ENCODE results near the gene NME9.

The NME9 gene

DNA sequence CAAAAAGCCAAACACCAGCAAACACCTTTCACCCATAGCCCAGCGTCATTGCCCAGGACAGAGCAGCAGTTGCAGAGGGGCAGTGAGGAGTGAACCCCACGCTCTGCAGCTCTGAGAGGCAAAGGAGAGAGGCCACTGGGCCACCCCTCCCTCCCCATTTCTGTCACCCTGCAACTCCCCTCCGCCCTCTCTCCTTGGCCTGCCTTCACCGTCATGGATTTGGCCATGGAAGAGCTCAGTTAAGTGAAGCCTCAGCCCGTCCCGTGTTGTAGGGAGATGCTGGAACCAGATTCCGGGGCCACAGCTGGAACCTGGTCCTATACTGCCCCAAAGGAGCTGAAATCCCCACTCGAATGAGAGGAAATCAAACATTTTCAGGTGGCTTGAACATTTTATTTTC is 40.7 kb upstream of the NME9 start:
- Histone ChIP-seq H3K9ac (ENCODE audit: low read depth, low read length) (no peak overlapping the region), H3K9me3 (replicated peaks; ENCODE audit: low read length) (no peaks in the 10 kb centered on the region), H3K27me3 (ENCODE audit: control insufficient read depth, insufficient read depth, low read length) (no peaks in the 10 kb centered on the region), H3K4me2 (ENCODE audit: low read length) (no peak overlapping the region), H3K4me1 (ENCODE audit: control insufficient read depth, insufficient read depth, low read length) (peaks cover 8% of the 10 kb centered on the region), H3K36me3 (ENCODE audit: insufficient read depth, low read length) (peaks cover 10% of the 10 kb centered on the region), H3K4me3 (ENCODE audit: low read length) (no peak overlapping the region)

DNA sequence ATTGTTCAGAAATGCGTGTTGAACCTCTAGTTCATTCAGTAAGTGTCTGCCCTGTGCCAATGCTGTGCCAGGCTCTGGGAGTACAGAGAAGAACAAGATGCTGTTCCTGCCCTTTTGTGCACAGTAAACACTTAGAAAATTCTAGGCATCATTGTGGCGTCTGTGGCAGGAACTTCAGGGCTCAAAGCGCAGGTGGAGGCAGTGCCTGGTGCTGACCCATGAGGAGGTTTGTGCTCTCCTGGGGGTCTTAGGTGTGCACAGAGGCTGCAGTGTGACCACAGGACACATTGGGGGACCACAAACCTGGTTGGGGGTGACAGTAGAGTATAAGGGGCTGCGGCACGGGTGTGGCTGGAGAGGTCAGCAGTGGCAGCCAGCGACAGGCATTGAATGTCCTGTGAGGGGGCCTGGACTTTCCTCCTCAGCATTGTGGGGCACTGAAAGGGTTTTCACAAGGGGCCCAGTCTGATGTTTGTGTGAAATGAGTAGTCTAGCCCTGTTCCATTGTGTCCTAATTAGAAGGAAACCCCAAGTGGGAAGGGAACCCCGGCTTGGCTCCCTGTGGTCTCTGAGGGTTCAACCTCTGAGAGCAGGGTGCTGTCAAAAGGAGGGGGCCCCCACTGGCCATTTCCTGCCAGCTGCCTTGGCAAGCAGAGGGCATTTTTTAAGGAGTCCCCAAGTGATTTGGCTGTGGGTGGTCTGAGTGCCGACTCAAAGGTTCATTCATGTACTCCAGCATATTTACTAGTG is 39.7 kb upstream of the NME9 start:
- Histone ChIP-seq H3K9ac (ENCODE audit: low read depth, low read length) (no peak overlapping the region), H3K4me1 (ENCODE audit: control insufficient read depth, insufficient read depth, low read length) (peaks cover 8% of the 10 kb centered on the region), H3K9me3 (replicated peaks; ENCODE audit: low read length) (no peaks in the 10 kb centered on the region), H3K27me3 (ENCODE audit: control insufficient read depth, insufficient read depth, low read length) (no peaks in the 10 kb centered on the region), H3K4me3 (ENCODE audit: low read length) (no peak overlapping the region), H3K36me3 (ENCODE audit: insufficient read depth, low read length) (peaks cover 3% of the 10 kb centered on the region), H3K4me2 (ENCODE audit: low read length) (no peak overlapping the region)

DNA sequence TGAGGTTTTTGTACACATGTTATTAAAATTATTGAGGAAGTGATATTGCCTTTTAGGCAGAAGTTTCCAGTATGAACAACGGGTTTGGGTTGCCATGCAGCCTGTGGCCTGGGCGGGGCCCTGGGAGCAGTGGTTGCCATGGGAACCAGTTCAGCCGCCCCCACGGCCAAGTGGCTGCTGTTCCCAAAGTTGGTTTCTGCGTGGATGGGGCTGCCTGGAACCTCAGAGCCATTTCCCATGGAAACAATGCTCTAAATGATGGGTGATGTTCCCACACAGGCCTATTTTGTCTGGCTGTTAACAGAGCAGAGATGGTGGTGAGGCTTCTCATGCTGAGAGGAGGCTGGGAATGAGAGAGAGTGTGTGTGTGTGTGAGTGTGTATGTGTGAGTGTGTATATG is 38.3 kb upstream of the NME9 start:
- H3K4me3 ChIP-seq (ENCODE audit: low read length) = no peak overlapping the region
- no peaks in the 10 kb centered on the region for H3K27me3 ChIP-seq (ENCODE audit: control insufficient read depth, insufficient read depth, low read length)
- H3K4me2 ChIP-seq (ENCODE audit: low read length) = peak overlapping the region; percentile 21
- H3K9ac ChIP-seq (ENCODE audit: low read depth, low read length) = no peak overlapping the region
- H3K4me1 ChIP-seq (ENCODE audit: control insufficient read depth, insufficient read depth, low read length) = peaks cover 8% of the 10 kb centered on the region
- no peaks in the 10 kb centered on the region for H3K9me3 ChIP-seq (replicated peaks; ENCODE audit: low read length)
- H3K36me3 ChIP-seq (ENCODE audit: insufficient read depth, low read length) = no peaks in the 10 kb centered on the region

- H3K36me3 ChIP-seq (ENCODE audit: insufficient read depth, low read length) = no peaks in the 10 kb centered on the region
- no peak overlapping the region for H3K4me2 ChIP-seq (ENCODE audit: low read length)
- H3K4me3 ChIP-seq (ENCODE audit: low read length) = no peak overlapping the region
- H3K9ac ChIP-seq (ENCODE audit: low read depth, low read length) = no peak overlapping the region
- peaks cover 8% of the 10 kb centered on the region for H3K4me1 ChIP-seq (ENCODE audit: control insufficient read depth, insufficient read depth, low read length)
- no peaks in the 10 kb centered on the region for H3K27me3 ChIP-seq (ENCODE audit: control insufficient read depth, insufficient read depth, low read length)
- H3K9me3 ChIP-seq (replicated peaks; ENCODE audit: low read length) = no peaks in the 10 kb centered on the region
Observed at GRCh38 chr3:138367326-138367850, 37.7 kb upstream of the NME9 start.

- Histone ChIP-seq H3K4me2 (ENCODE audit: low read length) (no peak overlapping the region), H3K27me3 (ENCODE audit: control insufficient read depth, insufficient read depth, low read length) (no peaks in the 10 kb centered on the region), H3K9me3 (replicated peaks; ENCODE audit: low read length) (no peaks in the 10 kb centered on the region), H3K4me1 (ENCODE audit: control insufficient read depth, insufficient read depth, low read length) (peaks cover 8% of the 10 kb centered on the region), H3K9ac (ENCODE audit: low read depth, low read length) (no peak overlapping the region), H3K36me3 (ENCODE audit: insufficient read depth, low read length) (no peaks in the 10 kb centered on the region), H3K4me3 (ENCODE audit: low read length) (no peak overlapping the region)
Observed at GRCh38 chr3:138366006-138366759, 36.5 kb upstream of the NME9 start.

GRCh38 chr3:138365253-138365555 is 35.6 kb upstream of the NME9 start:
- Histone ChIP-seq H3K4me2 (ENCODE audit: low read length) (no peak overlapping the region), H3K9me3 (replicated peaks; ENCODE audit: low read length) (no peaks in the 10 kb centered on the region), H3K4me1 (ENCODE audit: control insufficient read depth, insufficient read depth, low read length) (peaks cover 8% of the 10 kb centered on the region), H3K36me3 (ENCODE audit: insufficient read depth, low read length) (no peaks in the 10 kb centered on the region), H3K27me3 (ENCODE audit: control insufficient read depth, insufficient read depth, low read length) (no peaks in the 10 kb centered on the region), H3K4me3 (ENCODE audit: low read length) (no peak overlapping the region), H3K9ac (ENCODE audit: low read depth, low read length) (no peak overlapping the region)

DNA sequence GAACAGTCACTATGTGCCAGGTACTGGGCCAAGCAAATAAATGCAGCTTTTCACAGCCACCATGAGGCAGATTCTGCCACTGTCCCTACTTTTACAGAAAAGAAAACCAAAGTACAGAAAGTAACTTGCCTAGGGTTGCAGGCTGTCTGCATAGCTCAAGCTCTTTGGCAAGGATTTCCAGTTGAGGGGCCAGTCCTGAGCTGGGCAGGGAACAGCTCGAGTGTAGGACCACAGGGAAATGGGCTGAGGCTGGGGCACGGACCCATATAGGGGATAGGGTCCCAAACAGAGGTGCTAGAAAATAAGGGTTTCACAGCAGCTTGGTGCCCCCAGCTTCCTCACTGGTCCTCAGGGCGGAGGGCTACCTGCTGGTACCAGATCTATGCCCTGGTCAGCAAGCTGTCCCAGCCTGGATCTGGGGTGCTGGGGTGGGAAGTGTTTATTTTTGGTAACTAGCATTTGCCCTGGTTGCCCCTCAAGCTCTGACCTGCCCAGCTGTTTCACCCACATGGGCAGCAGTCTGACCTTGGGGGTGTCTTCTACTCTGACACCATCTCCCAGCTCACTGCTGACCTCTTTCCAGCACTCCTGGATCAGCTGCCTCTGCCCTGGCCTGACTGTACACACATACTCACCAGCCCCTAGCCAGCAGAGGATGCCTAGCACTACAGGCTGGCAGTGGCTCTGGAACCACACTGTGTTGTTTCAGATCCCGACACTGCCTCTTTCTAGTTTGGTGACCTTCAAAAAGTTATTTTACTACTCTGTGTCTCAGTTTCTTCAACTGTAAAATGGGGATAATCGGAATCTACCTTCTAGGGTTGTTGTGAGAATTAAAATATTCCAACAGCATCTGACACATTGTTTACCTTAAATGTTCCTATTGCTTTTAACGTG is 35.0 kb upstream of the NME9 start:
- Histone ChIP-seq H3K4me2 (ENCODE audit: low read length) (no peak overlapping the region), H3K36me3 (ENCODE audit: insufficient read depth, low read length) (no peaks in the 10 kb centered on the region), H3K9me3 (replicated peaks; ENCODE audit: low read length) (no peaks in the 10 kb centered on the region), H3K27me3 (ENCODE audit: control insufficient read depth, insufficient read depth, low read length) (no peaks in the 10 kb centered on the region), H3K9ac (ENCODE audit: low read depth, low read length) (no peak overlapping the region), H3K4me3 (ENCODE audit: low read length) (no peak overlapping the region), H3K4me1 (ENCODE audit: control insufficient read depth, insufficient read depth, low read length) (peaks cover 9% of the 10 kb centered on the region)

- H3K9me3 ChIP-seq (replicated peaks; ENCODE audit: low read length) = no peaks in the 10 kb centered on the region
- H3K36me3 ChIP-seq (ENCODE audit: insufficient read depth, low read length) = no peaks in the 10 kb centered on the region
- H3K27me3 ChIP-seq (ENCODE audit: control insufficient read depth, insufficient read depth, low read length) = no peaks in the 10 kb centered on the region
- no peak overlapping the region for H3K4me2 ChIP-seq (ENCODE audit: low read length)
- no peak overlapping the region for H3K4me3 ChIP-seq (ENCODE audit: low read length)
- H3K4me1 ChIP-seq (ENCODE audit: control insufficient read depth, insufficient read depth, low read length) = peaks cover 14% of the 10 kb centered on the region
- no peak overlapping the region for H3K9ac ChIP-seq (ENCODE audit: low read depth, low read length)
Observed at GRCh38 chr3:138363322-138363721, 33.7 kb upstream of the NME9 start.

- Histone ChIP-seq H3K9ac (ENCODE audit: low read depth, low read length) (no peak overlapping the region), H3K4me3 (ENCODE audit: low read length) (no peak overlapping the region), H3K36me3 (ENCODE audit: insufficient read depth, low read length) (no peaks in the 10 kb centered on the region), H3K4me1 (ENCODE audit: control insufficient read depth, insufficient read depth, low read length) (peaks cover 9% of the 10 kb centered on the region), H3K9me3 (replicated peaks; ENCODE audit: low read length) (no peaks in the 10 kb centered on the region), H3K27me3 (ENCODE audit: control insufficient read depth, insufficient read depth, low read length) (no peaks in the 10 kb centered on the region), H3K4me2 (ENCODE audit: low read length) (no peak overlapping the region)
Observed at GRCh38 chr3:138362538-138362937, 32.9 kb upstream of the NME9 start.

DNA sequence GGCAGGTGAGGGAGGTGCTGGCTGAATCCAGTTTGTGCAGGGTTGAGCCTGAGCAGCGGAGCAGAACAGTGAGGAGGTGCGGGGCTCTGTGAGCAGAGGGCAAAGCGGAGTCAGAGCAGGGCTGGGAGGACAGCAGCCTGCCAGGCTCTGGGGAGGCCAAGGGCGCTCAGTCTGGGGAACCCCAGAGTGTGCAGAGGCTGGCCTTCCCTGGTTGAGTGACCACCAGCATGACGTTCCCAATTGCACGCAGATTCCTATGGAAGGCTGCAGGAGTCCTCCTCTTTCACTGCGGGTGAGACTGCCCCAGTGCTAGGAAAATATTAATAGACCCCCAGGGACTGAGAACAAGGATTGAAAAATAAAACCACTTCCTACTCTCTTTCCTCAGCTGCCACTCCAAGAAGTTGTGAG is 31.9 kb upstream of the NME9 start:
- no peak overlapping the region for H3K9ac ChIP-seq (ENCODE audit: low read depth, low read length)
- H3K9me3 ChIP-seq (replicated peaks; ENCODE audit: low read length) = no peaks in the 10 kb centered on the region
- peaks cover 17% of the 10 kb centered on the region for H3K4me1 ChIP-seq (ENCODE audit: control insufficient read depth, insufficient read depth, low read length)
- no peak overlapping the region for H3K4me2 ChIP-seq (ENCODE audit: low read length)
- no peak overlapping the region for H3K4me3 ChIP-seq (ENCODE audit: low read length)
- H3K36me3 ChIP-seq (ENCODE audit: insufficient read depth, low read length) = no peaks in the 10 kb centered on the region
- no peaks in the 10 kb centered on the region for H3K27me3 ChIP-seq (ENCODE audit: control insufficient read depth, insufficient read depth, low read length)

GRCh38 chr3:138360869-138361525 is 31.3 kb upstream of the NME9 start:
- peaks cover 19% of the 10 kb centered on the region for H3K4me1 ChIP-seq (ENCODE audit: control insufficient read depth, insufficient read depth, low read length)
- no peaks in the 10 kb centered on the region for H3K9me3 ChIP-seq (replicated peaks; ENCODE audit: low read length)
- no peak overlapping the region for H3K4me3 ChIP-seq (ENCODE audit: low read length)
- no peak overlapping the region for H3K4me2 ChIP-seq (ENCODE audit: low read length)
- no peaks in the 10 kb centered on the region for H3K27me3 ChIP-seq (ENCODE audit: control insufficient read depth, insufficient read depth, low read length)
- no peaks in the 10 kb centered on the region for H3K36me3 ChIP-seq (ENCODE audit: insufficient read depth, low read length)
- H3K9ac ChIP-seq (ENCODE audit: low read depth, low read length) = no peak overlapping the region
